GM19043 (cell line): ENCODE results near the gene KRT9.
"Not testable (repeated sequence)": the region's sequence is repeated elsewhere in the genome, so short reads cannot be mapped to it uniquely, and the experiment has no call there.

Experiments used
- ATAC-seq: cut with Tn5 transposase; IDR thresholded peaks from one replicate; pipeline ENCODE4 v1.9.1; 2021; ENCODE audit warnings: low read depth; ENCODE audit not compliant: unreplicated experiment

Gene KRT9

DNA sequence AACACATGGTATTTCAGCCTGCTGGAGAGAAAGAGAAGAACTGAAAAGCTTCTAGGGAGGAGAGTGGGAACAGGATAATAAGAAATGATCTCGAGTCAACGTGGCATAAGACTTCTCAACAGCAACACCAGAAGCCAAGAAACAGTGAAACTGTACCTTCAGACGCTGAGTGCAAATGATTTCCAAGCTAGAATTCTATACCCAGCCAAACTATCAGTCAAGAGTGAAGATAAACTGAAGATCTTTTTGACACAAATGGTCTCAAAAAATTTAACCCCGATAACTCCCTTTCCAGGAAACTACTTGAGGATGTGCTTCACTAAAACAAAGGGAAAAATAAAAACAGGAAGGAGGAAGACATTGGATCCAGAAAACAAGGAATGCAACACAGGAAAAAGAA, 35.1 kb upstream of the KRT9 start:
- ATAC-seq: not testable (repeated sequence)

DNA sequence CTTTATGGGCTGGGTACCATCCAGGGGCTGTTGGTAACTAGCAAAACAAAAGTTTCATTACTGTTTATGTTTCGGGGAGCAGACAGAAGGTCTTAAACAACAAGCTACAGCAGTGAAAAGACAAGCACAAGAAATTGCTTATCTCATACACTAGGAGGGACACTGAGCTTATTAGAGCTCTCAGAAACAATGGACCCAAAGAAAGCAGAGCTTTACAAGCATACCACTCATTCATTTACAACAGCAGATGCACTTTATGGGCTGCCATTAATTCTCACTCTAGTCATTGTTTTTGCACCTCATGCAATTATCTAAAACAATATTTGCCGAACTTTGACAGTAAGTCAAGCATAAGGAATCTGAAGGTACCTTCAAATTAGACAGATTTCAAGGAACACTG, 30.7 kb upstream of the KRT9 start:
- ATAC-seq: no peak

DNA sequence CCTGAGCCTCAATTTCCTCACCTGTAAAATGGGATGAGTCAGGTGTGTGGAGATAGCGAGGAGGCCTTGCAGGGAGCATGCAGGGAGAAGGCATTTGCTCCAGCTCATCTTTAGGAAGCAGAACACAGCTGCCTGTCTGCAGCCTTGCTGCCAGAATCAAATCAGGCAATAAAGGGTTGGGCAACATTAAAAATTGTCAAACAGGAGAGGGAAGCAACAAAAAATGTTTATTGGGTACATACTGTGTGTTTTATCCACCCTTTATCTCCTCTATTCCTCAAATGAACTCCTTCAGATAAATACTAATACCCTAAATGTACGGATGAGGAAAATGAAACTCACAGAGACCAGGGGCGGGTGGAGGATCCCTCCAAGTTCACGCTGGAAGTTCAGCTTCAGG, 28.5 kb upstream of the KRT9 start:
- no peak for ATAC-seq

DNA sequence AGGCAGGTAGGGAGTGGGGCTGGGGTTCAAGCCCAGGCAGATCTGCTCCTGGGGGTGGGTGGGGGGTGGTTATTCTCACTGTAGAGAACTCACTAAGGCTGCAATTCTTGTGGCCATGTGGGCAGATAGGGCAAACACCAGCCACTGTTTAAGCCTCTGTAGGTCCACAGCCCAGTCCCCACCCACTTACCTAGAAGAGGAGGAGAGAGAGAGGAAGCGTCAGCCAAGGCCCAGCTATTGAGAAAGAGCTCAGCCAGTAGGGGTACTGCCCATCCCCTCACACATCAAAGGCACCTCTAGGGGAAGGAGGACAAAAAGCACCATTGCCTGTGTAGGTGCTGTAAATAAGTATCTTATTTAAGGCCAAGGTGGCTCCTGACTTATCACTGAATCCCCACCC, 27.8 kb upstream of the KRT9 start:
- no peak for ATAC-seq

- ATAC-seq: no peak
Observed at GRCh38 chr17:41595585-41595984, 23.7 kb upstream of the KRT9 start.

GRCh38 chr17:41594363-41594915, 22.6 kb upstream of the KRT9 start:
- ATAC-seq: no peak

DNA sequence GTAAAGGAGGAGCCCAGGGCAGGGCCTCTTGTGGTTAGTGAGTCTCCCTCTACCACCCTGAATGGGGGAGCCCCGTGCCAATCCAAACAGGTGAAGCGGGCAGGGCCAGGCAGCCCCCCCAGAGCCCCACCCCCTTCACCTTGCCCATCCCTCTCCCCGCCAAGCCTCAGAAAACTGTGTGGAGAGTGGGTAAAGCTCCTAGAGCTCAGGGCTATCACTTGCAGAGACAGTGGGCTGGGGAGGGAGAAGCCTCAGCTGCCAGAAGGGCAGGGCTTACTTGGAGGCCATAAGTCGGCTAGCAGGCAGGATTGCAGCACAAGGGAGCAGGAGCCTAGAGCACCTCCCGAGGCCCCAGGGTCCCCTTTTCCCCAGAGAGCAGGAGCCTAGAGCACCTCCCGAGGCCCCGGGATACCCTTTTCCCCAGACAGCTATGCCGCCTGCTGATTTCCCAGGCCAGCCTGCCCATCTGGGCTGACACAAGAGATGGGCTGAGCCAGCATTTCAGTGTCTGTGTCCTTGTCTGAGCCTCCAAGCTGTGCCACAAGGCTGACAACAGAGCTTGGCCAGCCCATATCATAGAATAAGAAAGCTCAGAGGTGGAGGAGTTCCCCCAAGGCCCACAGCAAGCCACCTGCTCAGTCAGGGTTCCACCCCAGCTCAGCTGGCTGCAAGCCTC, 21.6 kb upstream of the KRT9 start:
- no peak for ATAC-seq

DNA sequence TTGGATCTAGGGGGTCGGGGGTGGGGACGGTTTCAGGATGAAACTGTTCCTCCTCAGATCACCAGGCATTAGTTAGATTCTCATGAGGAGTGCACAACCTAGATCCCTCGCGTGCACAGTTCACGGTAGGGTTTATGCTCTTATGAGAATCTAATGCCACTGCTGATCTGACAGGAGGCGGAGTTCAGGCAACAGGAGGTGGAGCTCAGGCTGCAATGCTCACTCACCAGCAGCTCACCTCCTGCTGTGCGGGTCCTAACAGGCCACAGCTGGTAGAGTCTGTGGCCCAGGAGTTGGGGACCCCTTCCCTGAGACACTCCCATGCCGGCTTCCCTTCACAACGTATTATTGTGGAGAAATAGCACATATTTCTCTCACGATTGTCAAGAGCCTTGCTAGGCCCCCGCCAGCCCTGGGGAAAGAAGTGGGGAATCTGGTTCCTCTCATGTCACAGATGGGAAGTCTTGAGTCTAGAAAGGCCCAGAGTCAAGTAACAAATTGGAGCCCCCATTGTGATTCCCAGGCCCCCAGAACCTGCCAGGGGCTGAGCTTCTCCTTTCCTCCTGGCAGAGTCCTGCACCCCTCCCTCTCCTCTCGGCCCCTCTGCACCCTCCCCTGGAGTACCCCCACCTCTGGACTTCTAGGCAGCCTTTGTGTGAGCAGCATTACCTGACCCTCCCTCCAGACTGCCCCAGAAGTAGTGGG, 20.9 kb upstream of the KRT9 start:
- ATAC-seq: no peak

- ATAC-seq: no peak
Observed at GRCh38 chr17:41589301-41589700, 17.4 kb upstream of the KRT9 start.

GRCh38 chr17:41588126-41588810, 16.4 kb upstream of the KRT9 start:
- ATAC-seq: no peak

- ATAC-seq: no peak
Observed at GRCh38 chr17:41586863-41587495, 15.1 kb upstream of the KRT9 start, which contains the start of gene KRT14. TSS of gene KRT14 (minus strand) at chr17:41586895. CDS start at chr17:41586834, 61 bp downstream.

- ATAC-seq: no peak
Observed at GRCh38 chr17:41585301-41586056, 13.6 kb upstream of the KRT9 start.

DNA sequence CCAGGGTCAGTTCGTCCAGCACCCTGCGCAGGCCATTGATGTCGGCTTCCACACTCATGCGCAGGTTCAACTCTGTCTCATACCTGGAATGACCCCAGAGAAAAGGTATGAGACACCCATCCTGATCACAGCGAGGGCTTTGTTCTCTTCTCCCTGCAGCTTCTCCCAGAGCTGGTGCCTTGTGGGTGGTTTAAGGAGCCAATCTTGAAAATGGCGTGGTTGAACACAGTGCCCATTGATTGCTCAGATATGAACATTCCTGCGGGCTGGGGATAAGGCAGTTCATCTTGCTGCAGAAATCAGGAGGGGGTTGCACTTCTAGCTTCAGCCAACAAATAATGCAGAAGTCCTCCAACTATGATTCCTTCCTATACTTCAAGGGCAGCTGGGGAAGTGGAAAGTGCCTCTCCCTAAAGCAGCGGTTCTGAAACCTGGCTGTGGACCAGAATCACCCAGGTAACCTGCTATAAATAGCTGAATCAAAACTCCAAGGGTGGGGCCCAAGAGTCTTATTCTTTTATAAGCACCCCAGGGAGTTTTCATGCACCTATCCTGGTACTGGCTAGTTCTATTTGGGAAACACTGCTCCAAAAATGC, 12.6 kb upstream of the KRT9 start:
- not testable (repeated sequence) for ATAC-seq

- ATAC-seq: no peak
Observed at GRCh38 chr17:41583137-41584127, 11.6 kb upstream of the KRT9 start.

GRCh38 chr17:41582061-41582968, 10.5 kb upstream of the KRT9 start:
- ATAC-seq: not testable (repeated sequence)

GRCh38 chr17:41581366-41582060, 9.7 kb upstream of the KRT9 start:
- ATAC-seq: no peak
